HEK293T (cell line): ENCODE measurements around the gene HYDIN.

Source experiments
- ARNT ChIP-seq: fragments of 450-650 bp; IDR thresholded peaks from 2 replicates; pipeline ENCODE4 v1.6.1; 2017; ENCODE audit warnings: mild to moderate bottlenecking
- BHLHE40 ChIP-seq: fragments of 450-650 bp; IDR thresholded peaks from 2 replicates; pipeline ENCODE4 v1.6.1; 2016; ENCODE audit warnings: mild to moderate bottlenecking, moderate library complexity, borderline replicate concordance
- CTBP1 ChIP-seq: fragments of 450-650 bp; IDR thresholded peaks from 2 replicates; pipeline ENCODE4 v1.6.1; 2016; ENCODE audit warnings: borderline replicate concordance
- FOXA1 ChIP-seq: fragments of 450-650 bp; IDR thresholded peaks from 2 replicates; pipeline ENCODE4 v1.6.1; 2016; ENCODE audit warnings: mild to moderate bottlenecking
- LEF1 ChIP-seq: fragments of 450-650 bp; IDR thresholded peaks from 2 replicates; pipeline ENCODE4 v1.6.1; 2017; ENCODE audit warnings: mild to moderate bottlenecking, borderline replicate concordance
- SP1 ChIP-seq: fragments of 450-650 bp; IDR thresholded peaks from 2 replicates; pipeline ENCODE4 v1.6.1; 2017
- ZNF384 ChIP-seq: fragments of 450-650 bp; IDR thresholded peaks from 2 replicates; pipeline ENCODE4 v1.6.1; 2016
- TF ChIP-seq, protein P1 (sequence below): fragments of 450-650 bp; IDR thresholded peaks from 2 replicates; pipeline ENCODE4 v1.6.1; 2016

GRCh38 chr16:70759666-70760065 is 470.9 kb downstream of the HYDIN start:
- no peak for TF ChIP-seq SP1
- TF ChIP-seq LEF1: no peak
- TF ChIP-seq, protein P1, sequence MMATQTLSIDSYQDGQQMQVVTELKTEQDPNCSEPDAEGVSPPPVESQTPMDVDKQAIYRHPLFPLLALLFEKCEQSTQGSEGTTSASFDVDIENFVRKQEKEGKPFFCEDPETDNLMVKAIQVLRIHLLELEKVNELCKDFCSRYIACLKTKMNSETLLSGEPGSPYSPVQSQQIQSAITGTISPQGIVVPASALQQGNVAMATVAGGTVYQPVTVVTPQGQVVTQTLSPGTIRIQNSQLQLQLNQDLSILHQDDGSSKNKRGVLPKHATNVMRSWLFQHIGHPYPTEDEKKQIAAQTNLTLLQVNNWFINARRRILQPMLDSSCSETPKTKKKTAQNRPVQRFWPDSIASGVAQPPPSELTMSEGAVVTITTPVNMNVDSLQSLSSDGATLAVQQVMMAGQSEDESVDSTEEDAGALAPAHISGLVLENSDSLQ: no peak
- no peak for TF ChIP-seq ZNF384
- no peak for TF ChIP-seq BHLHE40
- no peak for TF ChIP-seq CTBP1
- TF ChIP-seq ARNT: no peak
- TF ChIP-seq FOXA1: no peak
